ENCODE measurements around the gene STMP1. TPM values are rescaled to one million over a fixed set of nuclear protein-coding genes. Genes with fewer than 3 reads are reported as not detected.

The STMP1 gene
- total and polyA plus RNA-seq, 2 of the 8 experiments (the other 6 are each of a cell fraction or from before 2014, with no cell fraction given) = 22.7 to 36.7 TPM

DNA sequence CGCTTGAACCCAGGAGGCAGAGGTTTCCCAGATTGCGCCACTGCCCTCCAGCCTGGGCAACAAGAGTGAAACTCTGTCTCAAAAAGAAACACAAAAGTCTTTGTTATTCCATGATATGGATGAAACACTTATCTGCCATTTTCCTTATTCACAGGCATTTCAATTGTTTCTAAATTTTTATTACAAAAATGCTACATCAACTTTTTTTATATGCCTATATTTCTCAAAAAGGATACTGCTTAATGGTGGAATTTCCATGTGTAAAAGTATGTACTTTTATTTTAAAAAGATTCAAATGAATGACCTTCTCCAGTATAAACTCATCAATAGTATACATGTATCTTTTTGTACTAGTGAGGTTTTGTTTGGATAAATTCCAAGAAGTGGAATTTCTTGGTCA, 41.9 kb upstream of the STMP1 start (continued):
- TF ChIP-seq, protein P1, sequence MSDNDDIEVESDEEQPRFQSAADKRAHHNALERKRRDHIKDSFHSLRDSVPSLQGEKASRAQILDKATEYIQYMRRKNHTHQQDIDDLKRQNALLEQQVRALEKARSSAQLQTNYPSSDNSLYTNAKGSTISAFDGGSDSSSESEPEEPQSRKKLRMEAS (IDR thresholded peaks at IDR 0.05) = no peak
- no peak for TF ChIP-seq TCF12 (IDR thresholded peaks at IDR 0.05; ENCODE audit: low read depth, low read length)
- TF ChIP-seq, protein P2, sequence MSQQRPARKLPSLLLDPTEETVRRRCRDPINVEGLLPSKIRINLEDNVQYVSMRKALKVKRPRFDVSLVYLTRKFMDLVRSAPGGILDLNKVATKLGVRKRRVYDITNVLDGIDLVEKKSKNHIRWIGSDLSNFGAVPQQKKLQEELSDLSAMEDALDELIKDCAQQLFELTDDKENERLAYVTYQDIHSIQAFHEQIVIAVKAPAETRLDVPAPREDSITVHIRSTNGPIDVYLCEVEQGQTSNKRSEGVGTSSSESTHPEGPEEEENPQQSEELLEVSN (IDR thresholded peaks at IDR 0.05) = no peak

Measured in H1 (cell line).